ENCODE results near the gene C4B. TPM values are rescaled to one million over a fixed set of nuclear protein-coding genes. Genes with fewer than 3 reads are reported as not detected.

The C4B gene
- total RNA-seq, 4 donors from 2014 or later: 11.0 to 80.0 (median 20.3) TPM

GRCh38 chr6:32083812-32084768, 69.5 kb downstream of the C4B start:
- Histone ChIP-seq H3K27me3 (no peaks in the 10 kb centered on the region), H3K4me3 (no peak overlapping the region), H3K4me1 (peaks cover 0 to 29% (median 10%) of the 10 kb centered on the region in 4 donors), H3K27ac (no peak overlapping the region), H3K36me3 (no peaks in the 10 kb centered on the region), H3K9me3 (no peaks in the 10 kb centered on the region)
- TF ChIP-seq POLR2A (IDR thresholded peaks at IDR 0.05): no peak
- TF ChIP-seq CTCF (IDR thresholded peaks at IDR 0.05): no peak
- DNase-seq: no peak

- Histone ChIP-seq H3K4me3 (no peak overlapping the region), H3K9me3 (no peaks in the 10 kb centered on the region), H3K36me3 (no peaks in the 10 kb centered on the region), H3K27me3 (no peaks in the 10 kb centered on the region), H3K4me1 (peaks cover 0 to 29% (median 10%) of the 10 kb centered on the region in 4 donors), H3K27ac (no peak overlapping the region)
- TF ChIP-seq CTCF (IDR thresholded peaks at IDR 0.05) (no peak), POLR2A (IDR thresholded peaks at IDR 0.05) (no peak)
- no peak for DNase-seq
Observed at GRCh38 chr6:32084780-32085179, 70.2 kb downstream of the C4B start.

Small RNA genes lying within 50 kb of the gene (small RNA-seq; reads per million reads assigned to genes)
- 0 reads per million in 2 donors for gene RNA5SP206

Other genes with a start within 250 kb of the C4B start
- gene VWA7, start 237.5 kb upstream of the C4B start, total RNA-seq: 10 to 100 TPM in 3 of 4 donors, not detected in 1; 16.8 to 26.0 (median 19.7) TPM
- gene VARS1, start 219.0 kb upstream of the C4B start, total RNA-seq: 10 to 100 TPM; 33.9 to 53.6 (median 44.7) TPM
- gene LSM2, start 207.8 kb upstream of the C4B start, total RNA-seq: 10 to 100 TPM; 11.8 to 42.9 (median 19.1) TPM
- 1 to 10 TPM in 2 of 4 donors, under 1 TPM in 1, not detected in 1; 0.88 to 1.7 (median 1.5) TPM for gene HSPA1L, start 199.5 kb upstream of the C4B start, total RNA-seq
- gene HSPA1A, start 199.3 kb upstream of the C4B start, total RNA-seq: 100 to 1,000 TPM in 1 of 4 donors, 10 to 100 TPM in 3; 38.1 to 123 (median 67.0) TPM
- 100 to 1,000 TPM in 3 of 4 donors, 10 to 100 TPM in 1; 85.7 to 199 (median 146) TPM for gene HSPA1B, start 187.1 kb upstream of the C4B start, total RNA-seq
- 100 to 1,000 TPM in 1 of 4 donors, 10 to 100 TPM in 3; 11.6 to 100 (median 81.8) TPM for gene NEU1, start 152.0 kb upstream of the C4B start, total RNA-seq
- gene SLC44A4, start 135.8 kb upstream of the C4B start, total RNA-seq: 100 to 1,000 TPM in 3 of 4 donors, 10 to 100 TPM in 1; 64.4 to 508 (median 436) TPM
- gene EHMT2, start 117.1 kb upstream of the C4B start, total RNA-seq: 10 to 100 TPM; 25.0 to 75.1 (median 50.6) TPM
- 1 to 10 TPM in 3 of 4 donors, not detected in 1; 1.0 to 5.0 (median 1.9) TPM for gene ZBTB12, start 112.7 kb upstream of the C4B start, total RNA-seq
- gene C2, start 87.1 kb upstream of the C4B start, total RNA-seq: 10 to 100 TPM; 15.3 to 63.2 (median 38.4) TPM
- gene CFB, start 68.7 kb upstream of the C4B start, total RNA-seq: 100 to 1,000 TPM in 1 of 4 donors, 10 to 100 TPM in 3; 23.1 to 183 (median 89.9) TPM
- gene NELFE, start 55.8 kb upstream of the C4B start, total RNA-seq: 10 to 100 TPM; 45.4 to 59.7 (median 50.2) TPM
- 100 to 1,000 TPM in 2 of 4 donors, 10 to 100 TPM in 2; 81.3 to 130 (median 107) TPM for gene SKIC2, start 55.6 kb upstream of the C4B start, total RNA-seq
- 10 to 100 TPM; 15.1 to 47.9 (median 24.1) TPM for gene DXO, start 42.7 kb upstream of the C4B start, total RNA-seq
- gene C4A, start 32.7 kb upstream of the C4B start, total RNA-seq: 10 to 100 TPM; 13.7 to 56.9 (median 20.8) TPM
- gene CYP21A2, start 23.6 kb downstream of the C4B start, total RNA-seq: 1 to 10 TPM in 1 of 4 donors, not detected in 3; 1.2 TPM
- 100 to 1,000 TPM in 2 of 4 donors, 10 to 100 TPM in 2; 38.5 to 301 (median 117) TPM for gene TNXB, start 94.5 kb downstream of the C4B start, total RNA-seq
- 100 to 1,000 TPM in 3 of 4 donors, 10 to 100 TPM in 1; 75.3 to 408 (median 156) TPM for gene ATF6B, start 113.5 kb downstream of the C4B start, total RNA-seq
- 1 to 10 TPM; 5.1 to 6.6 (median 5.6) TPM for gene FKBPL, start 115.5 kb downstream of the C4B start, total RNA-seq
- gene PRRT1, start 137.1 kb downstream of the C4B start, total RNA-seq: 1 to 10 TPM in 3 of 4 donors, not detected in 1; 3.1 to 4.1 (median 3.8) TPM
- gene PPT2, start 139.3 kb downstream of the C4B start, total RNA-seq: 100 to 1,000 TPM in 1 of 4 donors, 10 to 100 TPM in 2, 1 to 10 TPM in 1; 7.4 to 121 (median 26.9) TPM
- 10 to 100 TPM in 3 of 4 donors, 1 to 10 TPM in 1; 8.9 to 28.1 (median 16.2) TPM for gene EGFL8, start 149.8 kb downstream of the C4B start, total RNA-seq
- gene AGPAT1, start 161.3 kb downstream of the C4B start, total RNA-seq: 100 to 1,000 TPM in 1 of 4 donors, 10 to 100 TPM in 3; 28.9 to 140 (median 90.7) TPM
- gene RNF5, start 163.6 kb downstream of the C4B start, total RNA-seq: 100 to 1,000 TPM in 3 of 4 donors, 10 to 100 TPM in 1; 84.2 to 199 (median 115) TPM
- 10 to 100 TPM in 2 of 4 donors, 1 to 10 TPM in 2; 2.8 to 31.4 (median 9.2) TPM for gene AGER, start 169.5 kb downstream of the C4B start, total RNA-seq
- gene PBX2, start 175.4 kb downstream of the C4B start, total RNA-seq: 10 to 100 TPM; 33.3 to 74.3 (median 64.4) TPM
- 10 to 100 TPM in 2 of 4 donors, 1 to 10 TPM in 2; 5.3 to 38.8 (median 10.3) TPM for gene GPSM3, start 177.8 kb downstream of the C4B start, total RNA-seq
- 10 to 100 TPM in 2 of 4 donors, 1 to 10 TPM in 2; 1.8 to 50.3 (median 8.9) TPM for gene NOTCH4, start 209.3 kb downstream of the C4B start, total RNA-seq